Suppressor macrophage treated with lipopolysaccharide for 1 hour (primary cell): ENCODE results near the gene TAF1L.
A peak's percentile ranks its signal among the peaks of the same experiment; 100 is the strongest.
"Not testable (repeated sequence)": the region's sequence is repeated elsewhere in the genome, so short reads cannot be mapped to it uniquely, and the experiment has no call there.

ENCODE experiments used
- DNase-seq, 3 donors: peaks; one replicate each; pipeline ENCODE4 v3.0.0-alpha.2; 2020 to 2022

TAF1L gene

DNA sequence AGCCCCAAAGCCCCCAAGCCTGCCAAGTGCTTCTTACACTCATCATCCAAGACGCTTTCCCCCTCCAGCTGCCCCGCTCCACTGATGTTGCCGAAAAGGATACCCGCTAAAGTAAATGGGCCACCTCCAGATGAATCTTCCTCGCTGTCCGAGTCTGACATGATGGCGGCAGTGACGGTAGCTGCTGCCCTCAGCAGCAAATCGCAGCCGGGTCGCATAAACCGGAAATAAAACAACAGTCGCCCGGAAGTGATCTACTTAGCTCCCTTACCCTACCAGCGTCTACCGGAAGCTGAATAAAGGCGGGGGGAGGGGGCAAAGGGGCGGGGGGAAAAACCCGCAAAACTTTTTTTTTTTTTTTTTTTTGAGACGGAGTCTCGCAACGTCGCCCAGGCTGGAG lies at the start of gene TAF1L:
Gene TAF1L (minus strand): TSS at position 308 of the 400 bp plus-strand sequence. CDS start 90 bp downstream, at position 218.
- DNase-seq = no peak

DNA sequence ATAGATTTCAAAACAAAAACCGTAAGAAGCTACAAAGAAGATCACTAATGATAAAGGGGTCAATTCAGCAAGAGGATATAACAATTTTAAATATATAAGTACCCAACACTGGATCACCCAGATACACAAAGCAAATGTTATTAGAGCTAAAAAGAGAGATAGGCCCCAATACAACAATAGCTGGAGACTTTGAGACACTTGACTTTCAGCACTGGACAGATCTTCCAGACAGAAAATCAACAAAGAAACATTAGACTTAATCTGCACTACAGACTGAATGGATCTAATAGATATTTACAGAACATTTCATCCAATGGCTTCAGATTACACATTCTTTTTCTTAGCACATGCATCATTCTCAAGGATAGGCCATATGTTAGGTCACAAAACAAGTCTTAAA lies 46.3 kb upstream of the TAF1L start:
- DNase-seq = no peak

DNA sequence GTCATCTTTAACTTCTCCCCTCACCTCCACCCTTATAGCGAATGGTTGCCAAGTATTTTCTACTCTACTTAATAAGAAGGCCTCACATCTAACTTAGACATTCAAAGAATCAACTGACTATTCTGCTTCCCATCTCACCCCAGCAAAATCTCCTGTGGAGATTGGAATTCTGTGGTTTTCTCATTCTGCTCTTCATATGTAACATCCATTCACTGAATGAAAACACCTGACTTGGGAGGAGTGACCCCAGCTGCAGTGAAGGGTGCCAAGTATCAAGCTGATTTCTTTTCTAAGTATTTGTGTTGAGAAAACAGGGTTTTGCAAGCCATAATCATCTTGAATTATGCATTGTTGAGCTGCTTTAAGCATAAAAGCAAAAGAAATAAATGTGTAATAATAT lies 42.5 kb upstream of the TAF1L start:
- no peak for DNase-seq

- no peak for DNase-seq
Measured at GRCh38 chr9:32672469-32672868, 37.0 kb upstream of the TAF1L start.

- no peak for DNase-seq
Measured at GRCh38 chr9:32671333-32671732, 35.9 kb upstream of the TAF1L start.

GRCh38 chr9:32665101-32665500 lies 29.6 kb upstream of the TAF1L start:
- no peak for DNase-seq

DNA sequence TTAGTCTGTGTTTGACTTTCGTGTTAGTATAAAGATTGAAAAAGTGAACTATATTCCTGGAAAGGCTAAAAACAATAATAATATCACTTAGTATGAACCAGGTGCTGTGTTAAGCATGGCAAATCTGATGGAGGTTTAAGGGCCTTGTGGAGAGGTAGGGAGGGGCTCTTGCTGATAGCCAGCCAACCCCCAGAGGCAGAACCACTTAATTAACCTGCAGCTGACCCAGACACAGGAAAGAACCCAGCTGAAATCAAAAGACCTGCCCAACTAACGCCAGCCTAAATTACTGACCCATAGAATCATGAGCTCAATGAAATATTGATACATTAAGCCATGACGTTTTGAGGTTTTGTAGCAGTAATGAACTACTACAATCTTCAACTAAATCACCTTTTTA lies 28.3 kb upstream of the TAF1L start:
- DNase-seq = no peak

- no peak for DNase-seq
Measured at GRCh38 chr9:32647671-32648070, 12.2 kb upstream of the TAF1L start.

DNA sequence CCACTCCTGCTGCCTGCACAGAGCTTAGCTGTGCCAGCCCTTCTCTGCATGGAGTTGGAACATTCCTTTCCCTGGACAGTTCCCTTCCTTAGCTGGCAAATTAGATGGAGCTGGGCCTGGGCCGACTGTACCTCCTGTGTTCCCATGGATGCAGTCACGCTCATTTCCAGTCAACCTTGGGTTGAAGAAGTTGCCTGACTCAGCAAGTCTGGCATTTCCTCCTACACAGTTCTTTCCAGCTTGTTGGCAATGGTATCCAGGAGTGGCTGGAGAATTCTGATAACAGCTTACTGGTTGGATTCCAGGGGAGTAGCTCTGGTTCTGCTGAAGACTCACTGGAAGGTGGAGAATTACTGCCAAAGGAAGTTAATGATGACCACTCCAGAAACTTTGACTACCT lies 9.2 kb upstream of the TAF1L start:
- no peak for DNase-seq

- not testable (repeated sequence) for DNase-seq
Measured at GRCh38 chr9:32633151-32633550, 2.3 kb downstream of the TAF1L start.

GRCh38 chr9:32631991-32632390 lies 3.5 kb downstream of the TAF1L start:
- no peak for DNase-seq

- no peak for DNase-seq
Measured at GRCh38 chr9:32627394-32627954, 8.0 kb downstream of the TAF1L start.

DNA sequence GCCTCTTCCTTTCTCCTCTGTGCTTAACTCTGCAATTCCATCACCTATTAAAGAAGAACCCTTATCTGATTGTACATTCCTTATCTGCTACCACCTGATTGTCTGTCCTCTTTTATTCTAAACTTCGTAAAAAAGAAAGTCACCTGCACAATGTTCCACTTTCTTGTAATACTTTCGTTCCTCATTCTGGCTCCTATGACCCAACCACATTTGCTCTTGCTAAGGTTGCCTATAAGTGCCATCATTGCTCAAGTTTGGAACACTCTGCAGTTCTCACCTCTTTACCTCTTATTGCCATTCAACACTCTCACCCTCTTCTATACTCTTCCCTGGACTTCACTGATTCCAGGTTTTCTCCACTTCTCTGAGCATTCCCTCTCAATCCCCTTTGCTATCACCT lies 10.1 kb downstream of the TAF1L start:
- no peak for DNase-seq

- DNase-seq = no peak
Measured at GRCh38 chr9:32622948-32623347, 12.5 kb downstream of the TAF1L start.

DNA sequence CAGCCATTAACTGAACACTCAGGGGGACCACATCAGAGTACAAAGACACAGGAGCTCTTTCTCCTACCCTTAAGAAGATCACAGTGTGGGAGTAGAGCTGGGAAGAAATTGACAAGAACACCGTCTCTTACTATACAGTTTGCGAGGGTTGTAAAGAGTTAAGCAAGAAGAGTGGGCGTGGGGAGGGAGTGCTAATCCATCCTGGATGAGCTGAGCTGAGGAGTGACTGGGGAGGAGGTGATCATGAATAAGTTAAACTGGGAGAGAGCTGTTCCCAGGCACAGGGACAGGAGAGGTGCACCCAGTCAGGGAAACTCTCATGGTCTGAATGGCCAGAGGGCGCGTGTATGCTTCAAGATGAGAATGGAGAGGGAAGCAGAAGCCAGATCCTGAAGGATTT lies 17.2 kb downstream of the TAF1L start:
- no peak for DNase-seq

GRCh38 chr9:32606811-32607210 lies 28.7 kb downstream of the TAF1L start:
- peak; percentile 50 to 65 (median 58) for DNase-seq

- no peak for DNase-seq
Measured at GRCh38 chr9:32603914-32604852, 31.3 kb downstream of the TAF1L start.

DNA sequence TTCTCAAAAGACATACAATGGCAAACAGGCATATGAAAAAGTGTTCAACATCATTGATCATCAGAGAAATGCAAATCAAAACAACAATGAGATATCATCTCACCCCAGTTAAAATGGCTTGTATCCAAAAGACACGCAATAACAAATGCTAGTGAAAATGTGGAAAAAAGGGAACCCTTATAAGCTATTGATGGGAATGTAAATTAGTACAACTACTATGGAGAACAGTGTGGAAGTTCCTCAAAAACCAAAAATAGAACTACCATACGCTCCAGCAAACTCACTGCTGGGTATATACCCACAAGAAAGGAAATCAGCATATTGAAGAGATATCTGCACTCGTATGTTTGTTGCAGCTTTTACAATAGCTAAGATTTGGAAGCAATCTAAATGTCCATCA lies 36.4 kb downstream of the TAF1L start:
- DNase-seq = peak; percentile 17 to 57 (median 45)

DNA sequence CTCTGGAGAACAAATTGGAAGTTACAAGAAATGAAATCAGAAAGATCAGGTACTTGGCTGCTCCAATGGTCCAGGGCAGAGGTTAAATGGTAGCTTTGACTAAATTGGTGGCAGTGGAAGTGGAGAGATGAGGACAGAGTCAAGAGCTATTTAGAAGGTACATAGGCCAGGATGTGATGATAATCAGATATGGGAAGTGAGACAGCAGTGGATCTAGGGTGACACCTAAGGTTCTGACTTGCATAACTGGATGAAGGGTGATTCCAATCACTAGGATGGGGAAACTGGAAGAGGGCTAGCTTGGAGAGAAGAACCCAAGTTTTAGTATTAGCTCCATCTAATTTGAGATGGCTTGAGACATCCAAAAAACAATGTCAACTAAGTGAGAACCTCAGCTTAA lies 38.5 kb downstream of the TAF1L start:
- no peak for DNase-seq

- DNase-seq = peak; percentile 41 to 53 (median 46)
Measured at GRCh38 chr9:32596096-32596865, 39.2 kb downstream of the TAF1L start.

- DNase-seq = peak in 2 of 3 donors; percentile 23 to 38
Measured at GRCh38 chr9:32590898-32591297, 44.6 kb downstream of the TAF1L start.

- no peak for DNase-seq
Measured at GRCh38 chr9:32590476-32590875, 45.0 kb downstream of the TAF1L start.

GRCh38 chr9:32589083-32589723 lies 46.3 kb downstream of the TAF1L start:
- peak; percentile 56 to 78 (median 71) for DNase-seq
